K562 (cell line): ENCODE measurements around the gene LCN1.

Experiments used
- ETS1 ChIP-seq: conservative IDR thresholded peaks from 2 replicates; pipeline ENCODE4 v1.6.1; 2011; ENCODE audit warnings: low read depth, mild to moderate bottlenecking, low read length; ENCODE audit not compliant: control insufficient read depth
- FOXJ3 ChIP-seq: sonication (generic); formaldehyde crosslinking; IDR thresholded peaks from 2 replicates; pipeline ENCODE4 v1.4.0; 2020; ENCODE audit warnings: mild to moderate bottlenecking, missing genetic modification reagents
- HMGXB4 ChIP-seq: sonication (generic); formaldehyde crosslinking; IDR thresholded peaks from 2 replicates; pipeline ENCODE4 v1.8.1; 2023; ENCODE audit warnings: mild to moderate bottlenecking, missing genetic modification reagents
- POLR2A ChIP-seq: fragments of 450-650 bp; conservative IDR thresholded peaks from 2 replicates; pipeline ENCODE4 v1.6.1; 2016
- SPI1 ChIP-seq: IDR thresholded peaks from 2 replicates; pipeline ENCODE4 v1.6.1; 2011; ENCODE audit warnings: low read depth, low read length, control low read depth, borderline replicate concordance
- TBP ChIP-seq: optimal IDR thresholded peaks from 2 replicates; pipeline ENCODE3; 2011; ENCODE audit warnings: low read depth, low read length, improper control_type of control experiment
- YBX1 ChIP-seq: fragments of 450-650 bp; IDR thresholded peaks from 2 replicates; pipeline ENCODE4 v1.7.1; 2016; ENCODE audit warnings: mild to moderate bottlenecking
- ZBTB33 ChIP-seq: sonication (generic); formaldehyde crosslinking; IDR thresholded peaks from 2 replicates; pipeline ENCODE4 v1.8.1; 2023; ENCODE audit warnings: mild to moderate bottlenecking, missing genetic modification reagents
- ZNF174 ChIP-seq: fragments of 250-450 bp; sonication (Bioruptor Pico); IDR thresholded peaks from 2 replicates; pipeline ENCODE4 v1.4.0; 2020; ENCODE audit warnings: mild to moderate bottlenecking
- TF ChIP-seq, protein P1 (sequence below), 2 experiments: fragments of 200-800 bp in 1 of 2; sonication (Bioruptor generic) in 1 of 2; sonication (generic) in 1 of 2; formaldehyde crosslinking in 1 of 2; IDR thresholded peaks in 1 of 2; conservative IDR thresholded peaks in 1 of 2; 2 replicates each; pipeline versions ENCODE4 v1.5.0 to v1.6.1; 2016 to 2020; ENCODE audit warnings: missing compliant biosample characterization in 1 of 2, missing genetic modification characterization in 1 of 2, missing genetic modification reagents in 1 of 2
- TF ChIP-seq, protein P2 (sequence below): sonication (generic); formaldehyde crosslinking; IDR thresholded peaks from 2 replicates; pipeline ENCODE4 v1.8.0; 2022; ENCODE audit warnings: missing genetic modification reagents, mild to moderate bottlenecking, borderline replicate concordance

DNA sequence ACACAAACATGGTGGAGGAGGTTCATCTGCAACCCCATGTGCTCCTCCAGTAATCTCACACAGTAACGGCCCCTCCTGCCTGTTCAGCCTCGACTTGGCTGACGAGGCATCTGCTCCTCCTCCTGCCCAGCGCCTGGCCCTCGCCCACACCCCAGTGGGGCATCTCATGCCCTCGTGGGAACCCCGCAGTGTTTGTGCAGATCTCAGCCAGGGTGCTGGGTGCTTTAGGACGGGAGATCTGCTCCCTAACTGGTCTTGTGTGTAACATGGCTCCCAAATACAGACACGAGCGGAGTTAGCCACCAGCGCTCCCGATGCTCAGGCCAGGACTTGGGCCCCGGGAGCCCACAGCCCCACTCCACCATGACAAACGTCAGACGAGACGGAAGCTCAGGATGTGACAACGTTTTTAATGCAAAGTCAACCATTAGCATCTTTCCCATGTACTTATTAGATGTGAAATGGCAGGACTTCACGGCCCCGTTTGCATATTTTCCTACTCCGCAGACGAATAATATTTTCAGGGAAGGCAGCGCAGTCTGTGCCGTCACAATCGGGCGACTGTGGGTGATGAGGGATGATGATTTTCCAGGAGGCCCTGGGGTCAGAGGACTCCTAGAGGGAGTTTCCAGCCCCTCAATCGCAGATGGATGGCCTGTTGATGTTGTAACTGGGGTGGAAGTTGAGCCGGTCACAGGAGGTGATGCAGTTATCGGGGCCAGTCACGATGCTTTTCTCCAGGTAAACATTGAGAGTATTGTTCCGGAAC lies 26.3 kb upstream of the LCN1 start:
- TF ChIP-seq, protein P1, sequence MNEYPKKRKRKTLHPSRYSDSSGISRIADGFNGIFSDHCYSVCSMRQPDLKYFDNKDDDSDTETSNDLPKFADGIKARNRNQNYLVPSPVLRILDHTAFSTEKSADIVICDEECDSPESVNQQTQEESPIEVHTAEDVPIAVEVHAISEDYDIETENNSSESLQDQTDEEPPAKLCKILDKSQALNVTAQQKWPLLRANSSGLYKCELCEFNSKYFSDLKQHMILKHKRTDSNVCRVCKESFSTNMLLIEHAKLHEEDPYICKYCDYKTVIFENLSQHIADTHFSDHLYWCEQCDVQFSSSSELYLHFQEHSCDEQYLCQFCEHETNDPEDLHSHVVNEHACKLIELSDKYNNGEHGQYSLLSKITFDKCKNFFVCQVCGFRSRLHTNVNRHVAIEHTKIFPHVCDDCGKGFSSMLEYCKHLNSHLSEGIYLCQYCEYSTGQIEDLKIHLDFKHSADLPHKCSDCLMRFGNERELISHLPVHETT (CRISPR knock-in tag; conservative IDR thresholded peaks at IDR 0.05 in 1 of 2, IDR thresholded peaks at IDR 0.05 in 1 of 2): no peak
- no peak for TF ChIP-seq HMGXB4 (CRISPR knock-in tag)
- TF ChIP-seq FOXJ3 (CRISPR knock-in tag): no peak
- TF ChIP-seq TBP: no peak
- no peak for TF ChIP-seq ZNF174
- TF ChIP-seq SPI1: no peak
- TF ChIP-seq POLR2A: no peak
- TF ChIP-seq ZBTB33 (CRISPR knock-in tag): no peak
- TF ChIP-seq, protein P2, sequence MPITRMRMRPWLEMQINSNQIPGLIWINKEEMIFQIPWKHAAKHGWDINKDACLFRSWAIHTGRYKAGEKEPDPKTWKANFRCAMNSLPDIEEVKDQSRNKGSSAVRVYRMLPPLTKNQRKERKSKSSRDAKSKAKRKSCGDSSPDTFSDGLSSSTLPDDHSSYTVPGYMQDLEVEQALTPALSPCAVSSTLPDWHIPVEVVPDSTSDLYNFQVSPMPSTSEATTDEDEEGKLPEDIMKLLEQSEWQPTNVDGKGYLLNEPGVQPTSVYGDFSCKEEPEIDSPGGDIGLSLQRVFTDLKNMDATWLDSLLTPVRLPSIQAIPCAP (CRISPR knock-in tag): no peak
- TF ChIP-seq YBX1: no peak
- TF ChIP-seq ETS1: no peak
